Liver (tissue), 9 donors: ENCODE results near the gene CASZ1. TPM values are rescaled to one million over a fixed set of nuclear protein-coding genes. Genes with fewer than 3 reads are reported as not detected.
A peak's percentile ranks its signal among the peaks of the same experiment; 100 is the strongest.

Experiments used
- DNase-seq: peaks from one replicate; pipeline ENCODE4 v3.0.0-alpha.2; 2017; ENCODE audit warnings: low spot score
- H3K27ac ChIP-seq, 2 donors: one replicate each; pipeline ENCODE4 v1.7.0; 2013; ENCODE audit warnings: inconsistent platforms in 2 of 2, low read length in 2 of 2, control low read depth in 1 of 2, low read depth in 1 of 2, mild to moderate bottlenecking in 1 of 2
- H3K27me3 ChIP-seq, 4 donors: one replicate each; pipeline versions ENCODE4 v1.6.1 to v1.7.0; 2013; ENCODE audit warnings: low read length in 3 of 4, inconsistent platforms in 1 of 4, mild to moderate bottlenecking in 1 of 4, moderate library complexity in 1 of 4; ENCODE audit not compliant: control insufficient read depth in 4 of 4, insufficient read depth in 4 of 4
- H3K36me3 ChIP-seq, 4 donors: one replicate each; pipeline versions ENCODE4 v1.6.1 to v1.7.0; 2013; ENCODE audit warnings: low read length in 3 of 4, mild to moderate bottlenecking in 3 of 4, low read depth in 1 of 4, moderate library complexity in 1 of 4; ENCODE audit not compliant: control insufficient read depth in 4 of 4, insufficient read depth in 3 of 4
- H3K4me1 ChIP-seq, 4 donors: one replicate each; pipeline versions ENCODE4 v1.6.1 to v1.7.0; 2013; ENCODE audit warnings: low read length in 3 of 4, mild to moderate bottlenecking in 3 of 4, moderate library complexity in 1 of 4; ENCODE audit not compliant: control insufficient read depth in 4 of 4, insufficient read depth in 4 of 4
- H3K4me3 ChIP-seq, 3 donors: one replicate each; pipeline versions ENCODE4 v1.6.1 to v1.7.0; 2013; ENCODE audit warnings: low read length in 3 of 3, control low read depth in 1 of 3, low read depth in 1 of 3, mild to moderate bottlenecking in 1 of 3
- H3K9ac ChIP-seq, 2 donors: one replicate each; pipeline ENCODE4 v1.7.0; 2013; ENCODE audit warnings: low read length in 2 of 2, mild to moderate bottlenecking in 2 of 2, moderate library complexity in 2 of 2, control low read depth in 1 of 2, low read depth in 1 of 2
- H3K9me3 ChIP-seq, 4 donors: one replicate each; pipeline versions ENCODE4 v1.6.1 to v1.7.0; 2013; ENCODE audit warnings: low read length in 3 of 4; ENCODE audit not compliant: control insufficient read depth in 4 of 4
- CTCF ChIP-seq: fragments of 150-350 bp; IDR thresholded peaks from 2 replicates; pipeline ENCODE4 v1.5.1; 2017; ENCODE audit warnings: improper control_type of control experiment, low read depth, low read length; ENCODE audit not compliant: missing input control
- EGR1 ChIP-seq, 2 donors: IDR thresholded peaks; 2 replicates each; pipeline ENCODE4 v1.6.1; 2016 to 2018; ENCODE audit warnings: antibody characterized with exemption in 2 of 2, low read depth in 2 of 2
- FOXA1 ChIP-seq: IDR thresholded peaks from 2 replicates; pipeline ENCODE4 v1.6.1; 2016; ENCODE audit warnings: antibody characterized with exemption
- FOXA2 ChIP-seq: IDR thresholded peaks from 2 replicates; pipeline ENCODE4 v1.6.1; 2016; ENCODE audit warnings: antibody characterized with exemption
- GABPA ChIP-seq, 2 donors: IDR thresholded peaks in 1 of 2; conservative IDR thresholded peaks in 1 of 2; 2 replicates each; pipeline ENCODE4 v1.6.1; 2016; ENCODE audit warnings: antibody characterized with exemption in 2 of 2, mild to moderate bottlenecking in 1 of 2, moderate library complexity in 1 of 2
- HNF4A ChIP-seq, 2 donors: conservative IDR thresholded peaks; 2 replicates each; pipeline ENCODE4 v1.6.1; 2016; ENCODE audit warnings: antibody characterized with exemption in 2 of 2, mild to moderate bottlenecking in 2 of 2
- HNF4G ChIP-seq: IDR thresholded peaks from 2 replicates; pipeline ENCODE4 v1.6.1; 2016; ENCODE audit warnings: antibody characterized with exemption
- JUND ChIP-seq, 2 donors: IDR thresholded peaks; 2 replicates each; pipeline ENCODE4 v1.6.1; 2016; ENCODE audit warnings: antibody characterized with exemption in 2 of 2
- MAX ChIP-seq: IDR thresholded peaks from 2 replicates; pipeline ENCODE4 v1.6.1; 2016; ENCODE audit warnings: antibody characterized with exemption
- NR2F2 ChIP-seq: IDR thresholded peaks from 2 replicates; pipeline ENCODE4 v1.6.1; 2016; ENCODE audit warnings: antibody characterized with exemption
- RAD21 ChIP-seq, 2 donors: IDR thresholded peaks; 2 replicates each; pipeline ENCODE4 v1.6.1; 2016; ENCODE audit warnings: antibody characterized with exemption in 2 of 2, mild to moderate bottlenecking in 2 of 2
- RXRA ChIP-seq, 2 donors: IDR thresholded peaks; 2 replicates each; pipeline ENCODE4 v1.6.1; 2017 to 2018; ENCODE audit warnings: antibody characterized with exemption in 2 of 2, mild to moderate bottlenecking in 1 of 2
- SP1 ChIP-seq: IDR thresholded peaks from 2 replicates; pipeline ENCODE4 v1.6.1; 2018; ENCODE audit warnings: antibody characterized with exemption, mild to moderate bottlenecking
- TAF1 ChIP-seq: conservative IDR thresholded peaks from 2 replicates; pipeline ENCODE4 v1.6.1; 2016; ENCODE audit warnings: antibody characterized with exemption, mild to moderate bottlenecking
- YY1 ChIP-seq: IDR thresholded peaks from 2 replicates; pipeline ENCODE4 v1.6.1; 2016; ENCODE audit warnings: antibody characterized with exemption, mild to moderate bottlenecking
- WGBS: extraction: QIAGEN DNeasy Blood & Tissue Kit; methylation state at CpG from one replicate; pipeline ENCODE4 v1.1.7; 2013; 5-methylcytosine and 5-hydroxymethylcytosine counted together
- polyA plus RNA-seq, 2 donors: library from polyadenylated mRNA; stranded (reverse) in 1 of 2; unstranded in 1 of 2; fragments of 200-250 nt in 1 of 2; fragments of >200 nt in 1 of 2; fragmentation: Nextera tagmentation in 1 of 2; extraction: Ambion mirVana in 1 of 2; gene quantifications; one replicate each; pipeline versions ENCODE4 v1.2.1 to v1.2.3, GENCODE V29; 2013 to 2015
- total RNA-seq, 2 donors: library from RNA; depleted of rRNA; stranded (reverse); fragments of >200 nt; gene quantifications; one replicate each; pipeline ENCODE4 v1.2.3, GENCODE V29; 2014
- TF ChIP-seq, protein P1 (sequence below): IDR thresholded peaks from 2 replicates; pipeline ENCODE4 v1.6.1; 2016; ENCODE audit warnings: antibody characterized with exemption
- TF ChIP-seq, protein P2 (sequence below): IDR thresholded peaks from 2 replicates; pipeline ENCODE4 v1.6.1; 2016; ENCODE audit warnings: antibody characterized with exemption
- TF ChIP-seq, protein P3 (sequence below): IDR thresholded peaks from 2 replicates; pipeline ENCODE4 v1.6.1; 2016; ENCODE audit warnings: antibody characterized with exemption, mild to moderate bottlenecking
- donor health status: healthy.
- donor health status: healthy.
- donor health status: healthy.
- donor health status: healthy.
- donor health status: healthy.

Gene CASZ1
- total and polyA plus RNA-seq, 4 donors, result 1.0 to 3.5 (median 1.9) TPM

DNA sequence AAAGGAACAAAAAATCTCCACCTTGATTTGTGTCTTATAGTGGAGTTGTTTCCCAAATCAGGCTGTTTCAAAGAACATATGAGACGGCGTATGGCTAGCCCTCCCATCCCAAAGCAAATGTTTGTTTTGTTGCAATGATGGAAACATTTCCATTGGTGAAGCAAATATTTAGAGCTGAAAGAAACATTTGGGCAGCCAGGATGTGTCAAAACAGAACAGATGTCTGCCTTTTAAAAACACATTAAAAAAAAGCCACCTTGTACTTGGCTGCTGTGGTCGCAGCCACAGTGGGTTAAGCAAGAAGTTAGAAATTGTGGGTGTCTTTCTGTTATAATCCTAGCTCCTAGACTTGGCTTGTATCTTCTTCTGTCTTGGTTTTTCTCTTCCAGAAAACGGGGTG is 205.4 kb downstream of the CASZ1 start:
- Histone ChIP-seq H3K4me3 (no peak overlapping the region), H3K9ac (no peak overlapping the region), H3K4me1 (peaks cover 12 to 34% (median 15%) of the 10 kb centered on the region in 4 donors), H3K27ac (peak overlapping the region; percentile 67 to 76), H3K27me3 (no peaks in the 10 kb centered on the region), H3K36me3 (no peaks in the 10 kb centered on the region), H3K9me3 (no peaks in the 10 kb centered on the region)
- TF ChIP-seq, protein P1, sequence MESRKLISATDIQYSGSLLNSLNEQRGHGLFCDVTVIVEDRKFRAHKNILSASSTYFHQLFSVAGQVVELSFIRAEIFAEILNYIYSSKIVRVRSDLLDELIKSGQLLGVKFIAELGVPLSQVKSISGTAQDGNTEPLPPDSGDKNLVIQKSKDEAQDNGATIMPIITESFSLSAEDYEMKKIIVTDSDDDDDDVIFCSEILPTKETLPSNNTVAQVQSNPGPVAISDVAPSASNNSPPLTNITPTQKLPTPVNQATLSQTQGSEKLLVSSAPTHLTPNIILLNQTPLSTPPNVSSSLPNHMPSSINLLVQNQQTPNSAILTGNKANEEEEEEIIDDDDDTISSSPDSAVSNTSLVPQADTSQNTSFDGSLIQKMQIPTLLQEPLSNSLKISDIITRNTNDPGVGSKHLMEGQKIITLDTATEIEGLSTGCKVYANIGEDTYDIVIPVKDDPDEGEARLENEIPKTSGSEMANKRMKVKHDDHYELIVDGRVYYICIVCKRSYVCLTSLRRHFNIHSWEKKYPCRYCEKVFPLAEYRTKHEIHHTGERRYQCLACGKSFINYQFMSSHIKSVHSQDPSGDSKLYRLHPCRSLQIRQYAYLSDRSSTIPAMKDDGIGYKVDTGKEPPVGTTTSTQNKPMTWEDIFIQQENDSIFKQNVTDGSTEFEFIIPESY, result peak; percentile 43
- peak; percentile 36 to 88 for TF ChIP-seq EGR1 (IDR thresholded peaks at IDR 0.05; ENCODE audit: low read depth in 2 of 2)
- TF ChIP-seq NR2F2, result no peak
- no peak for TF ChIP-seq FOXA1
- peak; percentile 44 to 71 for TF ChIP-seq HNF4A (conservative IDR thresholded peaks at IDR 0.05)
- peak; percentile 38 to 42 for TF ChIP-seq RAD21 (IDR thresholded peaks at IDR 0.05)
- TF ChIP-seq, protein P2, sequence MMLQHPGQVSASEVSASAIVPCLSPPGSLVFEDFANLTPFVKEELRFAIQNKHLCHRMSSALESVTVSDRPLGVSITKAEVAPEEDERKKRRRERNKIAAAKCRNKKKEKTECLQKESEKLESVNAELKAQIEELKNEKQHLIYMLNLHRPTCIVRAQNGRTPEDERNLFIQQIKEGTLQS, result no peak
- peak; percentile 5 to 80 for TF ChIP-seq RXRA (IDR thresholded peaks at IDR 0.05)
- no peak for TF ChIP-seq GABPA (IDR thresholded peaks at IDR 0.05 in 1 of 2, conservative IDR thresholded peaks at IDR 0.05 in 1 of 2)
- TF ChIP-seq SP1, result peak; percentile 49
- TF ChIP-seq JUND (IDR thresholded peaks at IDR 0.05), result peak in 1 of 2 donors; percentile 57
- no peak for TF ChIP-seq HNF4G
- TF ChIP-seq CTCF, result no peak
- TF ChIP-seq, protein P3, sequence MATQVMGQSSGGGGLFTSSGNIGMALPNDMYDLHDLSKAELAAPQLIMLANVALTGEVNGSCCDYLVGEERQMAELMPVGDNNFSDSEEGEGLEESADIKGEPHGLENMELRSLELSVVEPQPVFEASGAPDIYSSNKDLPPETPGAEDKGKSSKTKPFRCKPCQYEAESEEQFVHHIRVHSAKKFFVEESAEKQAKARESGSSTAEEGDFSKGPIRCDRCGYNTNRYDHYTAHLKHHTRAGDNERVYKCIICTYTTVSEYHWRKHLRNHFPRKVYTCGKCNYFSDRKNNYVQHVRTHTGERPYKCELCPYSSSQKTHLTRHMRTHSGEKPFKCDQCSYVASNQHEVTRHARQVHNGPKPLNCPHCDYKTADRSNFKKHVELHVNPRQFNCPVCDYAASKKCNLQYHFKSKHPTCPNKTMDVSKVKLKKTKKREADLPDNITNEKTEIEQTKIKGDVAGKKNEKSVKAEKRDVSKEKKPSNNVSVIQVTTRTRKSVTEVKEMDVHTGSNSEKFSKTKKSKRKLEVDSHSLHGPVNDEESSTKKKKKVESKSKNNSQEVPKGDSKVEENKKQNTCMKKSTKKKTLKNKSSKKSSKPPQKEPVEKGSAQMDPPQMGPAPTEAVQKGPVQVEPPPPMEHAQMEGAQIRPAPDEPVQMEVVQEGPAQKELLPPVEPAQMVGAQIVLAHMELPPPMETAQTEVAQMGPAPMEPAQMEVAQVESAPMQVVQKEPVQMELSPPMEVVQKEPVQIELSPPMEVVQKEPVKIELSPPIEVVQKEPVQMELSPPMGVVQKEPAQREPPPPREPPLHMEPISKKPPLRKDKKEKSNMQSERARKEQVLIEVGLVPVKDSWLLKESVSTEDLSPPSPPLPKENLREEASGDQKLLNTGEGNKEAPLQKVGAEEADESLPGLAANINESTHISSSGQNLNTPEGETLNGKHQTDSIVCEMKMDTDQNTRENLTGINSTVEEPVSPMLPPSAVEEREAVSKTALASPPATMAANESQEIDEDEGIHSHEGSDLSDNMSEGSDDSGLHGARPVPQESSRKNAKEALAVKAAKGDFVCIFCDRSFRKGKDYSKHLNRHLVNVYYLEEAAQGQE, result no peak
- TF ChIP-seq TAF1, result no peak
- TF ChIP-seq FOXA2, result no peak
- peak; percentile 67 for TF ChIP-seq MAX
- peak; percentile 75 for TF ChIP-seq YY1
- DNase-seq, result no peak
- WGBS, result 27% methylated on average over 4 of the region's 4 CpGs
